GM18508 (cell line): ENCODE data around the gene SUPT20HL1.
"Not testable (repeated sequence)": the region's sequence is repeated elsewhere in the genome, so short reads cannot be mapped to it uniquely, and the experiment has no call there.

ENCODE experiments used
- ATAC-seq: cut with Tn5 transposase; IDR thresholded peaks from one replicate; pipeline ENCODE4 v1.9.1; 2021; ENCODE audit warnings: moderate number of reproducible peaks; ENCODE audit not compliant: insufficient read depth, unreplicated experiment

The SUPT20HL1 gene

GRCh38 chrX:24362089-24362745 lies 1.8 kb downstream of the SUPT20HL1 start:
- ATAC-seq, result not testable (repeated sequence)

GRCh38 chrX:24363432-24364181 lies 3.2 kb downstream of the SUPT20HL1 start:
- ATAC-seq, result not testable (repeated sequence)

- ATAC-seq, result no peak
These were observed 3.9 kb downstream of the SUPT20HL1 start for GRCh38 chrX:24364326-24364725.

- ATAC-seq, result no peak
These were observed 4.6 kb downstream of the SUPT20HL1 start for GRCh38 chrX:24364851-24365538.

GRCh38 chrX:24366762-24367400 lies 6.4 kb downstream of the SUPT20HL1 start:
- ATAC-seq, result not testable (repeated sequence)

- no peak for ATAC-seq
These were observed 9.4 kb downstream of the SUPT20HL1 start for GRCh38 chrX:24369816-24370215.

GRCh38 chrX:24371391-24371972 lies 11.0 kb downstream of the SUPT20HL1 start:
- ATAC-seq, result no peak

GRCh38 chrX:24372021-24372763 lies 11.8 kb downstream of the SUPT20HL1 start:
- ATAC-seq, result no peak

GRCh38 chrX:24375600-24376131 lies 15.2 kb downstream of the SUPT20HL1 start:
- ATAC-seq, result no peak

- ATAC-seq, result no peak
These were observed 16.0 kb downstream of the SUPT20HL1 start for GRCh38 chrX:24376403-24376802.

- no peak for ATAC-seq
These were observed 16.8 kb downstream of the SUPT20HL1 start for GRCh38 chrX:24377195-24377594.

- ATAC-seq, result no peak
These were observed 17.6 kb downstream of the SUPT20HL1 start for GRCh38 chrX:24377911-24378468.

GRCh38 chrX:24378706-24379105 lies 18.3 kb downstream of the SUPT20HL1 start:
- ATAC-seq, result no peak

GRCh38 chrX:24380262-24381187 lies 20.1 kb downstream of the SUPT20HL1 start:
- ATAC-seq, result no peak

- not testable (repeated sequence) for ATAC-seq
These were observed 21.9 kb downstream of the SUPT20HL1 start for GRCh38 chrX:24382315-24382714.

- no peak for ATAC-seq
These were observed 27.3 kb downstream of the SUPT20HL1 start for GRCh38 chrX:24387724-24388123.

GRCh38 chrX:24391389-24391788 lies 30.9 kb downstream of the SUPT20HL1 start:
- no peak for ATAC-seq

- ATAC-seq, result no peak
These were observed 31.4 kb downstream of the SUPT20HL1 start for GRCh38 chrX:24391843-24392242.
